T47D (cell line): ENCODE data around the gene EZH2.
A peak's percentile ranks its signal among the peaks of the same experiment; 100 is the strongest.

ENCODE experiments used
- DNase-seq, 2 experiments: peaks; one replicate each; pipeline versions ENCODE4 v3.0.0 to v3.0.0-alpha.2; 2011 to 2012; ENCODE audit warnings: low read depth in 1 of 2, low spot score in 1 of 2
- JUND ChIP-seq: IDR thresholded peaks from 2 replicates; pipeline ENCODE4 v1.6.1; 2012; ENCODE audit warnings: low read depth
- in situ Hi-C: cut with HindIII; loops from 2 replicates; pipeline ENCODE4 v1.10.0; 2016; ENCODE audit warnings: low sequenced_read_pairs, low pct_unique_long_range_greater_than_20kb

Gene EZH2

DNA sequence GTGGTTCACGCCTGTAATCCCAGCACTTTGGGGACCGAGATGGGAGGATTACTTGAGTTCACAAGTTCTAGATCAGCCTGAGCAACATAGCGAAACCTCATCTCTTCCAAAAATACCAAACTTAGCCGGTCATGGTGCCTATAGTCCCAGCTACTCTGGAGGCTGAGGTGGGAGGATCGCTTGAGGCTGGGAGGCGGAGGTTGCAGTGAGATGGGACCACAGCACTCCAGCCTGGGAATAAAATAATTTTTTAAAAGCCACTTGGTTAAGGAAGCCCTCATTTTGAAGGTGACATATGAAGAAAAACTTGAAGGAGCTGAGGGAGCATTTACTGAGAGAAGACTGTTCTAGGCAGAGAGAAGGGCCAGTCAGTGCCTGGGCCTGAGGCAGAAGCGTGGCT, 4.2 kb upstream of the EZH2 start:
- DNase-seq, result no peak
- in situ Hi-C loops, result no loop called here
- TF ChIP-seq JUND, result no peak

DNA sequence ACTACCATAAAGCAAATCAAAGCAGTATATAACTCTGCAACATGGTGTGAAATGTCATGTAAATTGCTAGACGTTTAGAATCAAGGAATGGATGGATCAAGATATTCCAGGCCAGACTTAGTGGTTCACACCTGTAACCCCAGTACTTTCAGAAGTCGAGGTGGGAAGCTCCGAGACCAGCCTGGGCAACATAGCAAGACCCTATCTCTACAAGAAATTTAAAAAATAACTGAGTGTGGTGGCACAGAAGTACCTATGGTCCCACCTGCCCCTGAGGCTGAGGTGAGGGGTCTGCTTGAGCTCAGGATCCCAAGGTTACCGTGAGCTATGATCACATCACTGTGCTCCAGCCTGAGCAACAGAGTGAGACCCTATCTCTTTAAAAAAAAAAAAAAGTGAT, 2.8 kb upstream of the EZH2 start:
- no peak for DNase-seq
- TF ChIP-seq JUND, result no peak
- in situ Hi-C loops, result no loop called here

DNA sequence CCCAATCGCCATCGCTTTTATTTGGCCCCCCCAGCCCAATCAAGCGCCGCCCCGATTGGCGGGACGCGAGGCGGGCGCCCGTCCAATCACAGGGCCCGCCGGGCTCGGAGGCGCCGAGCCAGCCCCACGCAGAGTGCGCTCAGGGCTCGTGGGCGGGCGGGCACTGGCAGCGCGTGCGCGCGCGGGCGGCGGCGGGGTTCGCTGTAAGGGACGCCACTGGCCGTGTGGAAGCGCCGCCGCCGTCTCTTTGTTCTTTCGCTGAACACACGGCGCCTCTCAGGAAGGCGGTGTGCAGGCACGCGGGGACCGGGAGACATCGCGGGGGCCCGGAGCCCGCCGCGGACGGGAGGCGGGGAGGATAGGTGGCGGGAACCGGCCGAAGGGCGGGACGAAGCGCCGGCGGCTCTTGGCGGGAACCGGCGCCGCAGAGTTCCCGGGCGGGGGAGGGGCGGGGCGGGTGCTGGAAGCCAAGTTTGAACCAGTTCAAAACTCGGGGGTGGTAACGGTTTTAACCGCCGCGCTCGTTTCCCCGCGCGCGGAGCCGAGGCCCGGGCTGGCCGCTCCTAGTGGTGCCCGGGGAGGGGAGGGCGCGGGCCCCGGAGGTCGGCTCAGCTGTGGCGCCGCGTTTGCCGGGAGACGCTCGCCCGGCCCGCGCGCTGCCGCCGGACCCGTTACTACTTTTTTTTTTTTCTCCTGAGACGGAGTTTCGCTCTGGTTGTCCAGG, 370 bp upstream of the EZH2 start:
- in situ Hi-C loops, result no loop called here
- DNase-seq, result peak; percentile 91 to 93
- TF ChIP-seq JUND, result no peak

DNA sequence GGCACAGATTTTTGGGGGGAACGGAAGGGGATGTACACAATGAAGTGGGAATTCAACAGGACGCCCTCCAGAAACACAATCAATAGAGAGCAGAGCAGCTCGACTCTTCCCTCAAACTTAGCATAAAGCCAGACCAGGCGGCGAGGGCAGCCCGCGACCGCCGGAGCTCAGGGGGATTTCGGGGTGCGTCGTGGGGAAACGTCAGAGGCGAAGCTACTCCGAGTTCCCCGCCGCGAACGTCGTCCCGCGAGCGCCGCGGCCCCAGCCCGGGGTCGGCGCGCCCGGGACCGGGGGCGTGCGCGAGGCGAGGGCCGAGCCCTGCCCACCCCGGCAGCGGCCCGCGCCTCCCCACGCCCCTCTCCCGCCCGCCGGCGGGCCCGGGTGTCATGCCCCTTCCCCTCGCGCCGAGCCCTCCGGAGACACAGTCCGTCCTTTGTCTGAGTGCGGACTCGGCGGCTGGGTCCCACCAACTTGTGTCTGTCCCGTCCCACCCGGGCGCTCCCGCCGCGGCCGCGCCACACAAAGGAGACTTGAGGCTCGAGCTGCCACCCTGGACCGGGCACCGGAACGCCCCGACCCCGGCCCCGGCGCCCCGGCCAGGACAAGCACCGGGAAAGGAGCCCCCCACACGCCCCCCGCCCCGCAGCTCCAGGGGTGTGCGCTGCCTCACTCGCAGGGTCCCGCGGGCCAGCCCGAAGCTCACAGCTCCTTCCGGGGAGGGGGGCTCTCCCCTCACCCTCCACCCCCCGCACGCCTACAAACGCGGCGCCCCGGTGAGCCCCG, 634 bp downstream of the EZH2 start:
- in situ Hi-C loops, result no loop called here
- no peak for DNase-seq

DNA sequence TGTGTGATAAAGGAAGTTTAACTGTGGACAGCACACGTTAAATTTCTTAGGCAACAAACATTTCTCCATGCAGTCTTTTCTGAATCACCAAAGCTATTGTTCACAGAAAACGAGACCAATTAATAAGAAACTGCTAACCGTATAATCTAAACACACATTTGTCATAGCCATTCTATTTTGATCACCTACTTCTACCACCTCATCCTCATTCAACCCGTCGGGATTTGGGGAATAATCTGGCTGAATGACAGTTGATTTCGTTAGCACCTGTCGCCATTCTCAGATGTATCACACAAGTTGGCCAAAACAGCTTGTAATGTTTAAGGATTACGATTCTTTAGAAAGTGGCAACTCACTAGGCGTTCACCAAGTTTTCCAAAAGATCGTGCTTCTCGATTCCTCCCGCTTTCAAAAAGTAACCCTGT, 1.2 kb downstream of the EZH2 start:
- no peak for TF ChIP-seq JUND
- no peak for DNase-seq
- in situ Hi-C loops, result no loop called here

More for the DNA sequence above, 634 bp downstream of the EZH2 start:
- TF ChIP-seq JUND, result no peak

DNA sequence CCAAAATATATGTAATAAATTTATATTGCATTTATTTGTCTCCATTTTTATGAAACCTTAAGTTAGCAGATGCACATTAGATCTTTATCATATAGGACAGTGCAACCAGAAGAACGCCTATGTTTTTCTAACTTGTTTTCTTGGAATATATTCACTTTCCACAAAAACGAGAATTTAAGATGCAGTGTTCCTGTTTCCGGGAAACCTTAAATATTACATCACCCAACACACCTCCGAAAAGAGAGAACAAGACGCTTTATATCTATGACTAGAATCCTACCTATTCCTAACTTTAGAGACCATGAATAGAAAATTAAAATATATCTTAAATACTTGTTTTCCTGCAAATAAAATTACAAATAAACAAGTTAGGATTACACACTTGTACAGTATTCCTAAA, 1.9 kb downstream of the EZH2 start:
- in situ Hi-C loops, result no loop called here
- no peak for TF ChIP-seq JUND
- no peak for DNase-seq

DNA sequence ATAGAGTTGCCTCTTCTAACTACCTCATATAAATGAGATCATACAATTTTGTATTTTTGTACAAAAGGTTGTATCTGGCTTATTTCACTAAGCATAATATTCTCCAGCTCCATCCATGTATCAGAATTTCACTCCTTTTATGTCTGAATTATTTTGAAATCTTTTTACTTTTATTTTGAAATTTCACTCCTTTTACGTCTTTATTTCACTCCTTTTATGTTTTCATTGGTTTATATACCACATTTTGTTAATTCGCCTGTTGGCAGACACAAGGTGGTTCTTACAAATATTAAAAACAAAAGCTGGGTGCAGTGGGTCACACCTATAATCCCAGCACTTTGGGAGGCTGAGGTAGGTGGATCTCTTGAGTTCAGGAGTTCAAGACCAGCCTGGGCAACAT, 5.8 kb downstream of the EZH2 start:
- in situ Hi-C loops, result no loop called here
- no peak for TF ChIP-seq JUND
- no peak for DNase-seq

DNA sequence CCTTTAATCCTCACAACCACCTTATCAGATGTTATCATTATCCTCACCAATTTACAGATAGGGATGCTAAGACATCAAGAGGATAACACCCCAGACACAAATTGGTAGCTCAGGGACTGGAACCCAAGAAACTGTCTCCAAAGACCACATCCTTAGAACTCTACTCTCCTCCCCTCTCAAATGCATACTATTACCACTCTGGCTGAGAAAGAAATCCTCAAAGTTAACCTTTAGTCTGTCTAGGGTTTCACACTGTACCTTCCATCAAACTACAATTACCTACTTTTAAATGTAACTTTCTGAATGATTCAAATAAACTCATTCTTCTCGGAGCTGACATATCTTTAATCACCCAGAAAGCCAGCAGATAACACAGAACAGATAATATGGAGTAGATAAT, 6.6 kb downstream of the EZH2 start:
- TF ChIP-seq JUND, result no peak
- in situ Hi-C loops, result no loop called here

DNA sequence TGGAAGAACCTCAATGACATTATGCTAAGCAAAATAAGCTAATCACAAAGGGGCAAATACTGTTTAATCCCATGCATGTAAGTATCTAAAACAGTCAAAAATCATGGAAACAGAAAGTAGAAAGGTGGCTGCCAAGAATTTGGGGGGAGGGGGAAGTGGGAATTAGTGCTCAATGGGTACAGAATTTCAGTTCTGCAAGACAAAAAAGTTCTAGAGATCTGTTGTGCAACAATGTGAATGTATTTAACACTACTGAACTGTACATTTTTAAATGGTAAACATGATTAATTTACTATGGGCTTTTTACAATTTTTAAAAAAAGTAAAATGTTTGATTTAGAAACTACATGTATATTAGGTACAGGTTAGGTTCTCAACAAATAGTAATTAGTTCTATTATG, 11.9 kb downstream of the EZH2 start:
- in situ Hi-C loops, result no loop called here
- no peak for TF ChIP-seq JUND
- no peak for DNase-seq

More for the DNA sequence above, 6.6 kb downstream of the EZH2 start:
- no peak for DNase-seq

DNA sequence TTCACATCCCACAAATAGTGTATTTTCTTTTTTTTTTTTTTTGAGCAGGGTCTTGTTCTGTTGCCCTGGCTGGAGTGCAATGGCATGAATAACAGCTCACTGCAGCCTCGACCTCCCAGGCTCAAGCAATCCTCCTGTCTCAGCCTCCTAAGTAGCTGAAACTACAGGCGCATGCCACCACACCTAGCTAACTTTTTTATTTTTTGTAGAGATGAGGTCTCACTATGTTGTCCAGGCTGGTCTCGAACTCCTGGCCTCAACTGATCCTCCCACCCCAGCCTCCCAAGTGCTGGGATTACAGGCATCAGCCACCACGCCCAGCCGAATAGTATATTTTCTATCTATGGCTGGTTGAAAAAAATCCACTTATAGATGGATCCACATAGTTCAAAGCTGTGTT, 12.5 kb downstream of the EZH2 start:
- DNase-seq, result no peak
- in situ Hi-C loops, result no loop called here
- no peak for TF ChIP-seq JUND

DNA sequence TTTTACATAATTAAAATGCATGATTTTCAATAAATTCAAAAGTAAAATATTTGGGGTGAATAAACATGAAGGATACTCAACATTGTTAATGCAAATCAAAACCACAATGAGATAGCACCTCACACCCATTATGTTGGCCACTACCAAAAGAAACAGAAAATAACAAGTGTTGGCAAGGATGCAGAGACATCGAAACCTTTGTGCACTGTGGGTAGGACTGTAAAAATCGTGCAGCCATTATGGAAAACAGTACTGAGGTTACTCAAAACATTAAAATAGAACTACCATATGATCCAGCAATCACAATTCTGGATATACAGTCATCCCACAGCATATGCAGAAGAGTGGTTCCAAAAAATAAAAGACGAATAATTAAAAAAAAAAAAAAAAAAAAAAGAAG, 13.1 kb downstream of the EZH2 start:
- TF ChIP-seq JUND, result no peak
- DNase-seq, result no peak
- in situ Hi-C loops, result no loop called here

DNA sequence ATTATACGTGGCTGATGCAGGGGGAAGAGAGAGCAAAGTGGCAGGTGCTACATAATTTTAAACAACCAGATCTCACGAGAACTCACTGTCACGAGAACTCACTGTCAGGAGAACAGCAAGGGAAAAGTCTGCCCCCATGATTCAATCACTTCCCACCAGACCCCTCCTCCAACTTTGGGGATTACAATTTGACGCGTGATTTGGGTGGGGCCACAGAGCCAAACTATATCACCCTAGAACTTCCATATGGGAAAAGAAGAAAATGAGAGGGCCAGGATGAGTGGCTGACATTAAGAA, 15.8 kb downstream of the EZH2 start:
- in situ Hi-C loops, result no loop called here

DNA sequence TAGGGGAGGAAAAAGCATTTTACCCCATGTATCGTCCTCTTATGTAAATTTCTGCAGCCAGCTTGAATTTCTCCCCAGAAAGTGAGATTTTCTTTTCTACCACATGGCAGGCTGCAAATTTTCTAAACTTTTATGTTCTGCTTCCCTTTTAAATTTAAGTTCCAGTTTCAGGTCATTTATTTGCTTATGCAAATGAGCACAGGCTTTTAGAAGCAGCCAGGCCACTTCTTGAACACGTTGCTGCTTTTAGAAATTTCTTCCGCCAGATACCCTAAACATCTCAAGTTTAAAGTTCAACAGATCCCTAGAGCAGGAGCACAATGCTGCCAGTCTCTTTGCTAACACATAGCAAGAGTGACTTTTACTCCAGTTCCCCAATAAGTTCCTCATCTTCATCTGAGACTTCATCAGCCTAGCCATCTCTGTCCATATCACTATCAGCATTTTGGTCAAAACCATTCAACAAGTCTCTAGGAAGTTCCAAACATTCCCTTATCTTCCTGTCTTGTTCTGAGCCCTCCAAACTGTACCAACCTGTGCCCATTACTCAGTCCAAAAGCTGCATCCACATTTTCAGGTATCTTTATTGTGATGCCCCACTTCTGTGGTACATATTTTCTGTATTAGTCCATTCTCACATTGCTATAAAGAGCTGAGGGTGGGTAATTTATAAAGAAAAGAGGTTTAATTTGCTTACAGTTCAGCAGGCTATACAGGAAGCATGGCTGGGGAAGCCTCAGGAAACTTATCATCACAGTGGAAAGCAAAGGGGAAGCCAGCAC, 16.3 kb downstream of the EZH2 start:
- in situ Hi-C loops, result no loop called here
- TF ChIP-seq JUND, result no peak
- no peak for DNase-seq

More for the DNA sequence above, 15.8 kb downstream of the EZH2 start:
- no peak for DNase-seq
- no peak for TF ChIP-seq JUND

DNA sequence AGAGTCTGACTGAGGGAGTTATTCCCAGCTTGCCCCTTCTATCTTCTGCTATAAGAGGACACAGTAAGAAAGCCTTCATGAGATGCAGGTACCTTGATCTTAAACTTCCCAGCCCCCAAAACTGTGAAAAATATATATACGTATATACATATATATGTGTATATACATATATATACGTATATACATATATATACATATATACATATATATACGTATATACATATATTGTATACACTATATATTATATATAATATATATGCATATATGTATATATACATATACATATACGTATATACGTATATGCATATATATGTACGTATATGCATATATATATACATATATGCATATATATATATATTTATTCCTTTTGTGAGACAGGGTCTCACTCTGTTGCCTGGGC, 17.7 kb downstream of the EZH2 start:
- no peak for TF ChIP-seq JUND
- in situ Hi-C loops, result no loop called here

More for the DNA sequence above, 17.7 kb downstream of the EZH2 start:
- no peak for DNase-seq
